ENCODE data around the gene SMPDL3B. TPM values are rescaled to one million over a fixed set of nuclear protein-coding genes. Genes with fewer than 3 reads are reported as not detected.

SMPDL3B gene
- total RNA-seq, 1 experiment from 2014 or later: 51.3 TPM

- H3K9me3 Mint-ChIP-seq: no peaks in the 10 kb centered on the region; a peak in 1 of 5 replicates
- no peak overlapping the region for H4K91ac ChIP-seq (ENCODE audit: insufficient read length, low read depth, low read length)
These were observed 3.0 kb upstream of the SMPDL3B start for GRCh38 chr1:27931759-27932158.

More at GRCh38 chr1:27931759-27932158, 3.0 kb upstream of the SMPDL3B start:
- Histone ChIP-seq H3K9ac (ENCODE audit: extremely low read depth, insufficient read length, low read length) (no peak overlapping the region), H3K27ac (ENCODE audit: insufficient read length, low read depth, low read length) (no peak overlapping the region), H3K56ac (ENCODE audit: insufficient read length, low read depth, low read length) (no peak overlapping the region), H2BK15ac (ENCODE audit: low read depth, low read length) (no peak overlapping the region), H4K20me1 (ENCODE audit: control insufficient read depth, insufficient read depth, insufficient read length) (no peaks in the 10 kb centered on the region), H3K79me2 (ENCODE audit: insufficient read depth, low read length) (peaks cover 2% of the 10 kb centered on the region; the same call in 1 of the 2 replicates), H2AFZ (ENCODE audit: low read length) (no peak overlapping the region), H4K8ac (replicated peaks; ENCODE audit: insufficient read length, low read depth, low read length) (no peak overlapping the region), H2BK120ac (ENCODE audit: low read depth, low read length, poor library complexity, severe bottlenecking) (no peak overlapping the region), H3K18ac (ENCODE audit: insufficient read length, low read depth, low read length) (no peak overlapping the region), H3K27me3 (ENCODE audit: insufficient read depth, low read length) (no peaks in the 10 kb centered on the region), H3K9me3 (ENCODE audit: control insufficient read depth, low read depth, low read length) (no peaks in the 10 kb centered on the region), H3K14ac (ENCODE audit: insufficient read depth, low read length) (no peak overlapping the region), H3K4ac (ENCODE audit: low read depth, low read length) (no peak overlapping the region), H2BK5ac (ENCODE audit: insufficient read length, low read length) (no peak overlapping the region), H2AK5ac (ENCODE audit: insufficient read length, low read length) (no peak overlapping the region), H3K4me1 (ENCODE audit: insufficient read depth, low read length) (peaks cover 9% of the 10 kb centered on the region; the same call in 1 of the 2 replicates), H3K23me2 (ENCODE audit: insufficient read length, low read depth, low read length, poor library complexity, severe bottlenecking) (peaks cover 11% of the 10 kb centered on the region), H3K79me1 (ENCODE audit: insufficient read depth, low read depth, low read length, poor library complexity, severe bottlenecking) (no peaks in the 10 kb centered on the region), H2BK20ac (ENCODE audit: low read depth, low read length, poor library complexity, severe bottlenecking) (no peak overlapping the region), H2BK12ac (ENCODE audit: insufficient read length, low read depth, low read length) (no peak overlapping the region), H3K23ac (ENCODE audit: insufficient read length, low read depth, low read length) (no peak overlapping the region), H3K4me2 (ENCODE audit: insufficient read depth, insufficient read length, low read length) (no peak overlapping the region), H4K5ac (ENCODE audit: insufficient read length, low read depth, low read length) (no peak overlapping the region), H3T11ph (ENCODE audit: low read length) (no peak overlapping the region)
- H3K27me3 Mint-ChIP-seq (ENCODE audit: low read depth): peaks cover 2% of the 10 kb centered on the region; the same call in 1 of the 2 replicates
- H3K4me1 Mint-ChIP-seq: peaks cover 27 to 29% of the 10 kb centered on the region in 2 experiments
- no peaks in the 10 kb centered on the region for H3K36me3 Mint-ChIP-seq (ENCODE audit: insufficient read depth in 1 of 3, low read depth in 3 of 3)
- no peak overlapping the region for H3K4me3 Mint-ChIP-seq
- DNase-seq: no peak
- no peak for TF ChIP-seq CTCF (conservative IDR thresholded peaks at IDR 0.05)
- H3K27ac Mint-ChIP-seq: no peak overlapping the region; a peak in 1 of 7 replicates
- WGBS (ENCODE audit: extremely low coverage, insufficient read length, low lambda C conversion rate): no CpG with 5 or more reads among the region's 4 CpGs
